Liver (tissue), 3 donors: Measurements from ENCODE around the gene GUCA2A.

Experiments used
- RAD21 ChIP-seq, 2 donors: IDR thresholded peaks; 2 replicates each; pipeline ENCODE4 v1.6.1; 2016; ENCODE audit warnings: antibody characterized with exemption in 2 of 2, mild to moderate bottlenecking in 2 of 2
- TF ChIP-seq, protein P1 (sequence below): fragments of 150-350 bp; IDR thresholded peaks from 2 replicates; pipeline ENCODE4 v1.5.1; 2017; ENCODE audit warnings: improper control_type of control experiment, low read depth, low read length; ENCODE audit not compliant: missing input control
- donor health status: healthy.
- donor health status: healthy.

DNA sequence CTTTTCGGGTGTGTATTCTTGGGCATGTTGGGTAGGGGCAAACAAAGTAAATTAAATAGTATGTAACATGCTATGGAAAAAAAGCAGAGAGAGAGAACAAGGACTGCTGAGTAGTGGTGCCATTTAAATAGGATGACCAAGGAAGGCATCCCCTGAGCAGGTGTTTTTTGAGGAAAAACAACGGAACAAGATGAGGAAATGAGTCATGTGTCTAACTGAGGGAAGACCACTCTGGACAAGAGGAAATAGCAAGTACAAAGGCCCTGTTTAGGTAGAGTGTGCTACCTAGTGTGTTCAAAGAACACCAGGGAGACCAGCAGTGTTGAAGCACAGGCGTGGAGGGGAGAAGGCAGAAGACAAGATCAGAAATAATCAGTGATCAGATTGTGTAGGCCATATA is 20.1 kb upstream of the GUCA2A start:
- TF ChIP-seq RAD21 (IDR thresholded peaks at IDR 0.05), result no peak
- TF ChIP-seq, protein P1, sequence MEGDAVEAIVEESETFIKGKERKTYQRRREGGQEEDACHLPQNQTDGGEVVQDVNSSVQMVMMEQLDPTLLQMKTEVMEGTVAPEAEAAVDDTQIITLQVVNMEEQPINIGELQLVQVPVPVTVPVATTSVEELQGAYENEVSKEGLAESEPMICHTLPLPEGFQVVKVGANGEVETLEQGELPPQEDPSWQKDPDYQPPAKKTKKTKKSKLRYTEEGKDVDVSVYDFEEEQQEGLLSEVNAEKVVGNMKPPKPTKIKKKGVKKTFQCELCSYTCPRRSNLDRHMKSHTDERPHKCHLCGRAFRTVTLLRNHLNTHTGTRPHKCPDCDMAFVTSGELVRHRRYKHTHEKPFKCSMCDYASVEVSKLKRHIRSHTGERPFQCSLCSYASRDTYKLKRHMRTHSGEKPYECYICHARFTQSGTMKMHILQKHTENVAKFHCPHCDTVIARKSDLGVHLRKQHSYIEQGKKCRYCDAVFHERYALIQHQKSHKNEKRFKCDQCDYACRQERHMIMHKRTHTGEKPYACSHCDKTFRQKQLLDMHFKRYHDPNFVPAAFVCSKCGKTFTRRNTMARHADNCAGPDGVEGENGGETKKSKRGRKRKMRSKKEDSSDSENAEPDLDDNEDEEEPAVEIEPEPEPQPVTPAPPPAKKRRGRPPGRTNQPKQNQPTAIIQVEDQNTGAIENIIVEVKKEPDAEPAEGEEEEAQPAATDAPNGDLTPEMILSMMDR, result no peak
